Adrenal gland (tissue), 5 donors: Measurements from ENCODE around the gene C16orf96.

ENCODE experiments used
- CTCF ChIP-seq, 6 experiments: fragments of 450-650 bp in 4 of 6; fragments of 200-600 bp in 2 of 6; sonication (generic) in 1 of 6; IDR thresholded peaks; 1 replicate in 5 of 6; 2 replicates in 1 of 6; pipeline versions ENCODE4 v1.5.1 to v1.8.0; 2016 to 2021; ENCODE audit warnings: antibody characterized with exemption in 6 of 6, mild to moderate bottlenecking in 2 of 6, moderate library complexity in 1 of 6
- POLR2A ChIP-seq, 2 donors: fragments of 450-650 bp; IDR thresholded peaks; one replicate each; pipeline ENCODE4 v1.6.1; 2017; ENCODE audit warnings: antibody characterized with exemption in 2 of 2, mild to moderate bottlenecking in 2 of 2, moderate library complexity in 1 of 2
- donor health status: DM: no; HTN: no; CAD: no.

DNA sequence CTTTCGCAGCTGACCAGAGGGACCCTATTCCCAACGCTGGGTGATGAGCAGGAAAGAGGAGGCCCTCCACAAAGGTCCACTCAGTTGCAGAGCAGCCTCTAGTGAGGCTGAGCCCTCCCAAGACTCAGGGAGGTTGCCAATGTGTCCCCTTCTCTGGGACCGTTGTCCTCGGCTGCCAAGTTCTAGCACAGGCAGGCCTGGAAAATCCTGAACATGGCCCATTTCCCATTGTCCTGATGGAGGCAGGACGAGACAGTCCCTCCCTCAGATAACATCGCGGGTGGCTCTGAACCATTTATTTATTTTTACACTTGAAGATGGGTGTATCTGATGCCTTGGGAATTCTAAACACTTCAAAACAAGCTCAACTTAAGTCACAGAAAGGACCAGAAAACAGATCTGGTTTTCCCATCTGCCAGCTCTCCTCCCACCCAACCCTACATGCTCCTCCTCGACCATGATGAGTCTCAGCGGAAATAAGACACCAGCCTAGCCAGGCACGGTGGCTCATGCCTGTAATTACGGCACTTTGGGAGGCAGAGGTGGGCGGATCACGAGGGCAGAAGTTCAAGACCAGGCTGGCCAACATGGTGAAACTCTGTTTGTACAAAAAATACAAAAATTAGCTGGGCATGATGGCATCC, 30.4 kb upstream of the C16orf96 start:
- no peak for TF ChIP-seq CTCF (IDR thresholded peaks at IDR 0.05)
- no peak for TF ChIP-seq POLR2A (IDR thresholded peaks at IDR 0.05)
